Activated CD4-positive, alpha-beta T cell treated with anti-CD3 and anti-CD28 coated beads, Interleukin-2, amount 50 U/mL, for 4 hours (primary cell): ENCODE measurements around the gene TCF23.

Experiments
- DNase-seq, 2 experiments: peaks; one replicate each; pipeline ENCODE4 v3.0.0-alpha.2; 2020

Gene TCF23

GRCh38 chr2:27128668-27129571 lies 19.9 kb upstream of the TCF23 start:
- no peak for DNase-seq

GRCh38 chr2:27130396-27130795 lies 18.4 kb upstream of the TCF23 start:
- DNase-seq = no peak

- DNase-seq = no peak
These were observed 17.4 kb upstream of the TCF23 start for GRCh38 chr2:27131429-27131828.

GRCh38 chr2:27133195-27133875 lies 15.5 kb upstream of the TCF23 start:
- DNase-seq = peak in 1 of 2 experiments; percentile 26

GRCh38 chr2:27133905-27134780 lies 14.7 kb upstream of the TCF23 start, which contains the start of gene PREB:
Gene PREB, minus strand, starts transcription at chr2:27134636. Its CDS starts 215 bp downstream, at chr2:27134421.
- DNase-seq = peak; percentile 98

GRCh38 chr2:27134781-27135477 lies 13.9 kb upstream of the TCF23 start:
- no peak for DNase-seq

- DNase-seq = no peak
These were observed 13.3 kb upstream of the TCF23 start for GRCh38 chr2:27135478-27135955.

- DNase-seq = no peak
These were observed 12.1 kb upstream of the TCF23 start for GRCh38 chr2:27136751-27137150.

- no peak for DNase-seq
These were observed 11.4 kb upstream of the TCF23 start for GRCh38 chr2:27137322-27137935.

GRCh38 chr2:27138111-27138510 lies 10.7 kb upstream of the TCF23 start:
- no peak for DNase-seq

- DNase-seq = no peak
These were observed 9.5 kb upstream of the TCF23 start, which contains the start of gene PRR30 for GRCh38 chr2:27139310-27139709. Gene PRR30, minus strand, starts transcription at chr2:27139410. Its CDS starts 1,081 bp downstream, at chr2:27138329.

- DNase-seq = no peak
These were observed 5.5 kb upstream of the TCF23 start for GRCh38 chr2:27143285-27143684.

GRCh38 chr2:27145682-27146081 lies 3.1 kb upstream of the TCF23 start:
- DNase-seq = no peak

- DNase-seq = no peak
These were observed 869 bp upstream of the TCF23 start for GRCh38 chr2:27147935-27148334.

- no peak for DNase-seq
These were observed 984 bp downstream of the TCF23 start for GRCh38 chr2:27149570-27150405.

GRCh38 chr2:27150639-27151230 lies 1.9 kb downstream of the TCF23 start:
- DNase-seq = no peak

- no peak for DNase-seq
These were observed 3.4 kb downstream of the TCF23 start for GRCh38 chr2:27152102-27152795.

- no peak for DNase-seq
These were observed 4.1 kb downstream of the TCF23 start for GRCh38 chr2:27152796-27153464.

- DNase-seq = no peak
These were observed 5.7 kb downstream of the TCF23 start for GRCh38 chr2:27154488-27154887.
